Left colon (tissue), 2 donors: ENCODE results near the gene CYP17A1. TPM values are rescaled to one million over a fixed set of nuclear protein-coding genes. Genes with fewer than 3 reads are reported as not detected.
A peak's percentile ranks its signal among the peaks of the same experiment; 100 is the strongest.
"Not testable (repeated sequence)": the region's sequence is repeated elsewhere in the genome, so short reads cannot be mapped to it uniquely, and the experiment has no call there.

Experiments
- ATAC-seq: fragments of 200-7000 bp; cut with Tn5 transposase; one replicate; pipeline ENCODE4 v1.9.1; 2020; ENCODE audit warnings: mild to moderate bottlenecking, moderate library complexity
- DNase-seq, 2 donors: peaks; one replicate each; pipeline ENCODE4 v3.0.0-alpha.2; 2020
- intact Hi-C, 2 donors: fragments of 100-400 bp; cut with DNase I in 1 of 2; cut with micrococcal nuclease in 1 of 2; formaldehyde crosslinking; loops; one replicate each; pipeline versions ENCODE4 v1.11.2 to v1.14.0; 2022; cut with DNase I, micrococcal nuclease
- total RNA-seq, 2 donors: library from RNA; stranded (reverse); fragmentation: NEBNext Ultra II Directional; extraction: Animal tissue kit (Norgen Biotek cat#: 25700); gene quantifications; one replicate each; pipeline ENCODE4 v1.2.1, GENCODE V29; 2021
- donor health status: DM: no; HTN: no; CAD: no.
- donor health status: DM: yes; HTN: yes; CAD: no.

CYP17A1 gene
- total RNA-seq, 2 donors from 2014 or later: not detected

GRCh38 chr10:102841827-102842345 is 4.7 kb upstream of the CYP17A1 start:
- no peak for DNase-seq
- no peak for ATAC-seq
- intact Hi-C loops: no loop called here

DNA sequence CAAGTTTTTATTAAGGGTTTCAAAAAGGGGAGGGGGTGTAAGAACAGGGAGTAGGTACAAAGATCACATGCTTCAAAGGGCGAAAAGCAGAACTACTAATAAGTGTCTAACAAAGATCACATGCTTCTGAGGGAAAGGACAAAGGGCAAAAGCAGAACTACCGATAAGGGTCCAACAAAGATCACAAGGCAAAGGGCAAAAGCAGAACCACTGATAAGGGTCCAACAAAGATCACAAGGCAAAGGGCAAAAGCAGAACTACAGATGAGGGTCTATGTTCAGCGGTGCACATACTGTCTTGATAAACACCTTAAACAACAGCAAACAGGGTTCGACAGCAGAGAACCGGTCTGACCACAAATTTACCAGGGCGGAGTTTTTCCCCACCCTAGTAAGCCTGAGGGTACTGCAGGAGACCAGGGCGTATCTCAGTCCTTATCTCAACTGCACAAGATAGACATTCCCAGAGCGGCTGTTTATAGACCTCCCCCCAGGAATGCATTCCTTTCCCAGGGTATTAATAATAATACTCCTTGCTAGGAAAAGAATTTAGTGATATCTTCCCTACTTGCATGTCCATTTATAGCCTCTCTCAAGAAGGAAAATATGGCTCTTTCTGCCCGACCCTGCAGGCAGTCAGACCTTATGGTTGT is 1.2 kb upstream of the CYP17A1 start:
- not testable (repeated sequence) for ATAC-seq, DNase-seq
- intact Hi-C loops: loop anchor here (5.0 to 10.0 kb wide), 3 partner anchors 64 to 406 kb away; partner anchors contain the start of gene RPEL1 (in 2 of the 2)

DNA sequence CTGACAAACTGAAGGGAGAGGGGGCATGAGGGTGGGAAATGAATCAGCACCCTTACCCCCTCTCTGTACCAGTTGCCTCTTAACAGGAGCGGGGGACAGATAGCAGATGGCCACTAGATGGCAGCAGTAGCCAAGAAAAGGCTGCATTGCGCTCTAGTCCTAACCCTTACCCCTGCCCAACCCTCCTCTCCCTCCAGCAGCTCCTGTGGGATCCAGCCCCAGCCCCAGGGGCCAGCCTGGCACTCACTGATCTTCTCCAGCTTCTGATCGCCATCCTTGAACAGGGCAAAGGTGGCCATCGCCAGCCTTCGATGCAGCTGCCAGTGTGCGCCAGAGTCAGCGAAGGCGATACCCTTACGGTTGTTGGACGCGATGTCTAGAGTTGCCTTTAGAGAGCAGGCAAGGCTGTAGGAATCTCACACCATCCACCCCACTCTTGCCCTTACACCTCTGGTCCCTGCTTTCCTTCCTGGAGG is 2.2 kb downstream of the CYP17A1 start:
- intact Hi-C loops: loop anchor here (5.0 to 10.0 kb wide), 3 partner anchors 67 to 410 kb away; partner anchors contain the start of gene RPEL1 (in 2 of the 2)
- peak; percentile 89 for ATAC-seq
- peak; percentile 56 to 84 for DNase-seq

- intact Hi-C loops: loop anchor here (10.0 kb wide), 2 partner anchors 109 to 411 kb away; partner anchors contain the start of gene RPEL1 (in 2 of the 2)
- ATAC-seq (peak; percentile 87), DNase-seq (peak in 1 of 2 donors; percentile 20)
Measured at GRCh38 chr10:102834143-102834542, 3.1 kb downstream of the CYP17A1 start.

- ATAC-seq (no peak), DNase-seq (no peak)
- intact Hi-C loops: loop anchor here (10.0 kb wide), 2 partner anchors 108 to 412 kb away; partner anchors contain the start of gene RPEL1 (in 2 of the 2)
Measured at GRCh38 chr10:102832987-102833386, 4.2 kb downstream of the CYP17A1 start.

- ATAC-seq (no peak), DNase-seq (no peak)
- intact Hi-C loops: loop anchor here (10.0 kb wide), 2 partner anchors 107 to 413 kb away; partner anchors contain the start of gene RPEL1 (in 2 of the 2)
Measured at GRCh38 chr10:102832248-102832647, 5.0 kb downstream of the CYP17A1 start.

GRCh38 chr10:102831322-102832071 is 5.7 kb downstream of the CYP17A1 start:
- intact Hi-C loops: loop anchor here (10.0 kb wide), 2 partner anchors 107 to 413 kb away; partner anchors contain the start of gene RPEL1 (in 2 of the 2)
- ATAC-seq: peak; percentile 12
- no peak for DNase-seq

GRCh38 chr10:102827597-102827975 is 9.6 kb downstream of the CYP17A1 start:
- DNase-seq (no peak), ATAC-seq (no peak)
- intact Hi-C loops: no loop called here

- intact Hi-C loops: no loop called here
- no peak for DNase-seq
- no peak for ATAC-seq
Measured at GRCh38 chr10:102826148-102826796, 10.9 kb downstream of the CYP17A1 start.

DNA sequence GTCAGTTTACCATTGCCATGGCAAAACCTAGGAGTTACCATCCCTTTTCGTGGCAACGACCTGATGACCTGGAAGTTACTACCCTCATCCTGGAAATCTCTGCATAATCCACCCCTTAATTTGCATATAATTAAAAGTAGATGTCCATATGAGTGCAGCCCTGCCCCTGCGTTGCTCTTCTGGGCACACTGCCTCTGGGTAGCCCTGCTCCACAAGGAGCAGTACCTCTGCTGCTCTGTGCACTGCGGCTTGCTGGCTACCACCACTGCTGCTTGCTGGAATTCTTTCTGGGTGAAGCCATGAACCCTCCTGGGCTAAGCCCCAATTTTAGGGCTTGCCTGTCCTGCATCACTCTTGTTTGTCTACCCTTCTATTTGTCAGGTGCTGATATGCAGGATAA is 12.5 kb downstream of the CYP17A1 start:
- intact Hi-C loops: no loop called here
- ATAC-seq: no peak
- no peak for DNase-seq

DNA sequence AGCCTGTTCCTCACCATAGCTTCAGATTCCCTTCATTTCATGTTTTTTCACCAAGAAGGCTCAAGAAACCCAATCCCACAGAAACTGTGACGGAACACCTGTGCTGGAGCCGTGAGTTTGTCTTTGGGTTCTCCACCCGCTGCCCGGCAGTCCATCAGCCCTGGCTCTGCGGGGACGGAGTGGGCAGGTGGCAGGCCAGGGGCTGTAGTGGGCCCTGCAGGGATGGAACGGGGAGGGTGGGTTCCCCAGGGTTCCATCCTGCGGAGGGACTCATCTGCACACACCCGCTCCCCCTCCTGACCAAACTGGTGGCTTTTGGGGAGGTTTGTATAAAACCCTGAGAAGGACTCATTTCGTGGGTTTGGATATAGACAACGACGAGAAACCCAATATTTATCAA is 15.0 kb downstream of the CYP17A1 start:
- ATAC-seq (peak; percentile 8), DNase-seq (no peak)
- intact Hi-C loops: no loop called here

- DNase-seq, ATAC-seq, intact Hi-C loops: not testable (repeated sequence)
Measured at GRCh38 chr10:102820008-102820407, 17.2 kb downstream of the CYP17A1 start.

DNA sequence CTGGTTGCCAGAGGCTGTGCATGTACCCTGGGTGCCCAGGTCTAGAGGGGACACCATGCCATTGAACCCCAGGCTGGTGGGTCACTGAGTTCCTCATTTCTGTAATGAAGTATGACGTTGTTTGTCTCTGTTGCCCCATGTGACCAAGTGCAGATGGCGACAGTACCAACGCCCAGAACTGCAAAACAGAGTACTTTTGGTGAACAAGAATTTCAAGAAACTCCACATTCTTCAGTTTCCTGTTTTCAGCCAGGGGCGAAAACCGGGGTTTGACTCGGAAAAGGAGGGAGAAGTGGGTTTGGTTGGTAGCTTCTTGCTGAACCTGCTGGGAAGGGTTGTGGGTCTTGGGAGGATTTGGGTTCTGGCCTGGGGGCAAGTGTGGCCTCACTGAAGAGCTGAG is 18.2 kb downstream of the CYP17A1 start:
- DNase-seq (peak in 1 of 2 donors; percentile 41), ATAC-seq (no peak)
- intact Hi-C loops: loop anchor here in 1 of 2 donors (5.0 kb wide), 1 partner anchor 77 kb away; the partner anchor contains the start of gene WBP1L

DNA sequence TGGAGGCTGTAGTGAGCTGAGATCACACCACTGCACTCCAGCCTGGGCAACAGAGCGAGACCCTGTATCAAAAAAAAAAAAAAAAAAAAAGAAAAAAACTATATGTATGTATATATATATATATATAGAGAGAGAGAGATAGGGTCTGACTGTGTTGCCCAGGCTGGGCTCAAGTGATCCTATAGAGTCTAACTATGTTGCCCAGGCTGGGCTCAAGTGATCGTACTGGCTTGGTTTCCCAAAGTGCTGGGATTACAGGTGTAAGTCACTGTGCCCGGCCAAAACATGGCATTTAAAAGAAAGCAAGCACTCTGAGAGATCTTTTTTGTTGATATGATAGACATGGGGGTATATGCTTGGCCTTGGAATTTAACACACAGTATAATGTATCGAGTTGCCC is 20.0 kb downstream of the CYP17A1 start:
- ATAC-seq (no peak), DNase-seq (no peak)
- intact Hi-C loops: loop anchor here in 1 of 2 donors (5.0 kb wide), 1 partner anchor 75 kb away; the partner anchor contains the start of gene WBP1L

DNA sequence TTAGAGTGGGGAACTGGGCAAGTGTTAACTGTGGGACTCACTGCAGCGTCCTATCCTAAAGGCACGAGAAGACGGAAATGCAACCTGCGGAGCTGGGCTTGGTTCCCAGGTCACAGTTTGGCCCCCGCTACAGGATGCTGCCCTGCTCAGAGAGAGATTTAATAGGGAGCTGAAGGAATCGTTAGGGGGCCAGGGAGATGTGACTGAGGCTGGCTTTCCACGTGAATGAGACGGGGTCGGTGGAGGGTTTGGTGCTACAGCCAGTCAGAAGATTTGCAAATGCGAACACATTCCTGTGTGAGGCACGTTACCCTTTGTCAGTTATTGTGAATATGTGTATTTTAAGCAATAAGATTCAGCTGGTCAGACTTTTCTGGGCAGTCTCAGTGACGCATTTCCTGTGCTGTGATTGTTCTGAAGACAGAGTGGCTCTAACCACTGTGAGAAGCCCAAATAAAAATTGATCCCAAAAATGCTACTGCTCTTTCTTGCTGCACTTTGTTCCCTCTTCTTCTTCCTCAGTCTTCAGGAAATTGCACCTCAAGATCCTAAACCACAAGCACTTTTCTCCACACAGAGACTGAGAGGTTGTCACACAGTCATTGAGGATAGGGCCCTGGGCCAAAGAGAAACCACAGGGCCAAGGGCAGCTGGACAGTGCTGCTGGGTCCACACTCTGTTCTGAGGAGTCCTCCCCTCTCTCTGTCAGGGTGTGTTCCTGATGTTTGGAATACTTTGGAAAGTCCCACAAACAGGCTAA is 21.2 kb downstream of the CYP17A1 start:
- intact Hi-C loops: loop anchor here in 1 of 2 donors (5.0 kb wide), 1 partner anchor 74 kb away; the partner anchor contains the start of gene WBP1L
- no peak for ATAC-seq
- peak in 1 of 2 donors; percentile 30 for DNase-seq

- ATAC-seq (no peak), DNase-seq (peak; percentile 54 to 61)
- intact Hi-C loops: loop anchor here in 1 of 2 donors (5.0 kb wide), 1 partner anchor 73 kb away; the partner anchor contains the start of gene WBP1L
Measured at GRCh38 chr10:102814873-102815661, 22.1 kb downstream of the CYP17A1 start.

GRCh38 chr10:102814453-102814871 is 22.8 kb downstream of the CYP17A1 start:
- no peak for ATAC-seq
- intact Hi-C loops: no loop called here
- DNase-seq: no peak
